ENCODE measurements around the gene NABP1.

DNA sequence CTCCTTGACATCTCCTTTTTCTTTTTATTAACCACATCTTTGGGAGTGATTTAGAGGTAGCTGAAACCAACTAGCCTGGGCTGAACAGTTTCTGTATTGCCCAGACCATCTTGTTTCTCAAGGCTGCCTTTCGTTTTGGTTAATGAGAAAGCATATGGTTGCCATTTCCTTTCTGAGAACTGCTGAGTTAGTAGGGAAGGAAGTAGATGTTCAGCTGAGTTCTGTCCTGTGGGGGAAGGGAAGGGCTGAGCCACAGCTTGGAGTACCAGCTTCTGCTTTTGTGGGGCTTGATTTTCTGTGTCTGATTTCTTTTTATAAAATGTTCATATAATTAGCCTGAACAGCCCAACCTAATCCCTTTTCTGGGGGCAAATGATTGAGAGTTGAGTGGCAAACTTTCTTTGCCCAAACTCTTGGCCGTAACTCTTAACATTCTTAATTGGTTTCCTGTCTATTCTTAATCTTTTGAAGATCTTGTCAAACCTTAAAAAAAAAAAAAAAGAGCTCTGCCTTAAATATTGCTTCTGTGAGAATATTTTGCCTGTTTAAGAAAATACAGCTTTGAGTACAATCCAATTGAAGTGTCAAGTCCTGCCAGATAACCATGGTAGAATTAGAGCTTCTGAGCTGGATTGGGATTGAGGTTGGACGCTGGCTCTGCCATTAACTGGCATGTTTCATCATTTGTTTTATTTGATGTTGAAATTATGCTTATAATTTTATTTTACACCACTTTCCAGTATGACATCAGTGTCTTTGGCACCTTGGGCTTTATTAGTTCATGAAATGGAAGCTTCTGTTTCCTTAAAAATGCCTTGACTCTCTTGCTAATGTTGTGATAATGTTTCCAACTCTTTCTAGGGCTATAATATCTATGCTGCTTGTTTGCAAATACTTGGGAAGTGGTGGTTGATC is 1.9 kb upstream of the NABP1 start:
- no peak for TF ChIP-seq PATZ1 (CRISPR knock-in tag; IDR thresholded peaks at IDR 0.05; ENCODE audit: borderline replicate concordance)
- TF ChIP-seq ARNTL (CRISPR knock-in tag; IDR thresholded peaks at IDR 0.05; ENCODE audit: borderline replicate concordance, low read depth): no peak
- TF ChIP-seq CSDC2 (CRISPR knock-in tag; IDR thresholded peaks at IDR 0.05): no peak
- TF ChIP-seq PPARA (CRISPR knock-in tag; IDR thresholded peaks at IDR 0.05; ENCODE audit: borderline replicate concordance): no peak
- no peak for TF ChIP-seq ZC3H10 (CRISPR knock-in tag; IDR thresholded peaks at IDR 0.05)
- no peak for TF ChIP-seq OSR1 (CRISPR knock-in tag; IDR thresholded peaks at IDR 0.05)
- no peak for TF ChIP-seq ZFP3 (CRISPR knock-in tag; IDR thresholded peaks at IDR 0.05)
- TF ChIP-seq ZFP30 (CRISPR knock-in tag; IDR thresholded peaks at IDR 0.05): no peak
- no peak for TF ChIP-seq ZNF8 (CRISPR knock-in tag; IDR thresholded peaks at IDR 0.05)
- TF ChIP-seq, protein P1, sequence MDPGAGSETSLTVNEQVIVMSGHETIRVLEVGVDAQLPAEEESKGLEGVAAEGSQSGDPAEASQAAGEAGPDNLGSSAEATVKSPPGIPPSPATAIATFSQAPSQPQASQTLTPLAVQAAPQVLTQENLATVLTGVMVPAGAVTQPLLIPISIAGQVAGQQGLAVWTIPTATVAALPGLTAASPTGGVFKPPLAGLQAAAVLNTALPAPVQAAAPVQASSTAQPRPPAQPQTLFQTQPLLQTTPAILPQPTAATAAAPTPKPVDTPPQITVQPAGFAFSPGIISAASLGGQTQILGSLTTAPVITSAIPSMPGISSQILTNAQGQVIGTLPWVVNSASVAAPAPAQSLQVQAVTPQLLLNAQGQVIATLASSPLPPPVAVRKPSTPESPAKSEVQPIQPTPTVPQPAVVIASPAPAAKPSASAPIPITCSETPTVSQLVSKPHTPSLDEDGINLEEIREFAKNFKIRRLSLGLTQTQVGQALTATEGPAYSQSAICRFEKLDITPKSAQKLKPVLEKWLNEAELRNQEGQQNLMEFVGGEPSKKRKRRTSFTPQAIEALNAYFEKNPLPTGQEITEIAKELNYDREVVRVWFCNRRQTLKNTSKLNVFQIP (CRISPR knock-in tag; IDR thresholded peaks at IDR 0.05; ENCODE audit: borderline replicate concordance, low read depth): no peak

All from SK-N-SH treated with all-trans-retinoic acid at 6 μM for 48 hours (cell line).